ENCODE data around the gene PFKL. TPM values are rescaled to one million over a fixed set of nuclear protein-coding genes. Genes with fewer than 3 reads are reported as not detected.

Gene PFKL
- total and polyA plus RNA-seq, 8 donors, result 80.3 to 116 (median 93.5) TPM

- Histone ChIP-seq H3K4me3 (no peak overlapping the region), H3K4me1 (peaks cover 0 to 9% of the 10 kb centered on the region in 2 donors), H3K36me3 (peaks cover 0 to 39% of the 10 kb centered on the region in 2 donors), H3K27ac (no peak overlapping the region), H3K9me3 (no peaks in the 10 kb centered on the region), H3K27me3 (no peaks in the 10 kb centered on the region)
- no peak for TF ChIP-seq CTCF (IDR thresholded peaks at IDR 0.05)
- ATAC-seq (no peak), DNase-seq (peak in 2 of 4 donors; percentile 41 to 69)
- intact Hi-C loops (cut with DNase I), result no loop called here
Measured at GRCh38 chr21:44333509-44334328, 33.9 kb downstream of the PFKL start.

GRCh38 chr21:44334329-44335030, 34.6 kb downstream of the PFKL start:
- Histone ChIP-seq H3K4me1 (peaks cover 0 to 9% of the 10 kb centered on the region in 2 donors), H3K4me3 (no peak overlapping the region), H3K9me3 (no peaks in the 10 kb centered on the region), H3K27me3 (no peaks in the 10 kb centered on the region), H3K27ac (no peak overlapping the region), H3K36me3 (peaks cover 0 to 39% of the 10 kb centered on the region in 2 donors)
- no peak for TF ChIP-seq CTCF (IDR thresholded peaks at IDR 0.05)
- DNase-seq, result peak in 1 of 4 donors; percentile 65
- intact Hi-C loops (cut with DNase I), result no loop called here
- no peak for ATAC-seq

- Histone ChIP-seq H3K27me3 (no peaks in the 10 kb centered on the region), H3K36me3 (peaks cover 0 to 39% of the 10 kb centered on the region in 2 donors), H3K27ac (no peak overlapping the region), H3K4me3 (no peak overlapping the region), H3K4me1 (peaks cover 4 to 14% of the 10 kb centered on the region in 2 donors), H3K9me3 (no peaks in the 10 kb centered on the region)
- peak in 1 of 4 donors; percentile 79 for DNase-seq
- ATAC-seq, result no peak
- intact Hi-C loops (cut with DNase I), result no loop called here
- no peak for TF ChIP-seq CTCF (IDR thresholded peaks at IDR 0.05)
Measured at GRCh38 chr21:44335266-44336059, 35.6 kb downstream of the PFKL start.

GRCh38 chr21:44337449-44337848, 37.6 kb downstream of the PFKL start:
- no peak for TF ChIP-seq CTCF (IDR thresholded peaks at IDR 0.05)
- no peak overlapping the region for H3K4me3 ChIP-seq
- H3K9me3 ChIP-seq, result no peaks in the 10 kb centered on the region
- DNase-seq (no peak), ATAC-seq (no peak)
- peaks cover 0 to 25% of the 10 kb centered on the region in 2 donors for H3K36me3 ChIP-seq
- H3K27ac ChIP-seq, result no peak overlapping the region
- peaks cover 4 to 14% of the 10 kb centered on the region in 2 donors for H3K4me1 ChIP-seq
- intact Hi-C loops (cut with DNase I), result no loop called here
- no peaks in the 10 kb centered on the region for H3K27me3 ChIP-seq

Data from left lung (tissue), 10 donors.